ENCODE measurements around the gene SRGAP2B. TPM values are rescaled to one million over a fixed set of nuclear protein-coding genes. Genes with fewer than 3 reads are reported as not detected.
"Not testable (repeated sequence)": the region's sequence is repeated elsewhere in the genome, so short reads cannot be mapped to it uniquely, and the experiment has no call there.

Gene SRGAP2B
- total RNA-seq, 1 experiment from 2014 or later = 23.5 TPM

GRCh38 chr1:145065194-145065826, 29.8 kb downstream of the SRGAP2B start:
- not testable (repeated sequence) for H2BK5ac ChIP-seq (ENCODE audit: insufficient read length, low read length); H3K23ac ChIP-seq (ENCODE audit: insufficient read length, low read depth, low read length); H3K4me2 ChIP-seq (ENCODE audit: insufficient read depth, insufficient read length, low read length); H4K8ac ChIP-seq (replicated peaks; ENCODE audit: insufficient read length, low read depth, low read length); H3K4me1 Mint-ChIP-seq; H3K4ac ChIP-seq (ENCODE audit: low read depth, low read length); H3K56ac ChIP-seq (ENCODE audit: insufficient read length, low read depth, low read length); H2BK15ac ChIP-seq (ENCODE audit: low read depth, low read length); H4K91ac ChIP-seq (ENCODE audit: insufficient read length, low read depth, low read length); H3K79me2 ChIP-seq (ENCODE audit: insufficient read depth, low read length); H2AK5ac ChIP-seq (ENCODE audit: insufficient read length, low read length); H2AFZ ChIP-seq (ENCODE audit: low read length); H3T11ph ChIP-seq (ENCODE audit: low read length); DNase-seq; H3K9me3 Mint-ChIP-seq; H2BK120ac ChIP-seq (ENCODE audit: low read depth, low read length, poor library complexity, severe bottlenecking); H3K9ac ChIP-seq (ENCODE audit: extremely low read depth, insufficient read length, low read length); H3K4me1 ChIP-seq (ENCODE audit: insufficient read depth, low read length); H3K4me3 Mint-ChIP-seq; H3K36me3 Mint-ChIP-seq (ENCODE audit: insufficient read depth in 1 of 3, low read depth in 3 of 3); H3K23me2 ChIP-seq (ENCODE audit: insufficient read length, low read depth, low read length, poor library complexity, severe bottlenecking); H3K79me1 ChIP-seq (ENCODE audit: insufficient read depth, low read depth, low read length, poor library complexity, severe bottlenecking); H3K27me3 Mint-ChIP-seq (ENCODE audit: low read depth); H3K27ac ChIP-seq (ENCODE audit: insufficient read length, low read depth, low read length); H3K9me3 ChIP-seq (ENCODE audit: control insufficient read depth, low read depth, low read length); H2BK20ac ChIP-seq (ENCODE audit: low read depth, low read length, poor library complexity, severe bottlenecking); H3K18ac ChIP-seq (ENCODE audit: insufficient read length, low read depth, low read length); H3K27me3 ChIP-seq (ENCODE audit: insufficient read depth, low read length); H3K14ac ChIP-seq (ENCODE audit: insufficient read depth, low read length); H2BK12ac ChIP-seq (ENCODE audit: insufficient read length, low read depth, low read length); H3K27ac Mint-ChIP-seq; H4K5ac ChIP-seq (ENCODE audit: insufficient read length, low read depth, low read length); H4K20me1 ChIP-seq (ENCODE audit: control insufficient read depth, insufficient read depth, insufficient read length)
- WGBS (ENCODE audit: extremely low coverage, insufficient read length, low lambda C conversion rate) = no CpG with 5 or more reads among the region's 5 CpGs

GRCh38 chr1:145063941-145064648, 31.0 kb downstream of the SRGAP2B start:
- not testable (repeated sequence) for H2BK5ac ChIP-seq (ENCODE audit: insufficient read length, low read length); H3K79me2 ChIP-seq (ENCODE audit: insufficient read depth, low read length); H3K27ac ChIP-seq (ENCODE audit: insufficient read length, low read depth, low read length); H4K20me1 ChIP-seq (ENCODE audit: control insufficient read depth, insufficient read depth, insufficient read length); H3K4ac ChIP-seq (ENCODE audit: low read depth, low read length); H2BK120ac ChIP-seq (ENCODE audit: low read depth, low read length, poor library complexity, severe bottlenecking); H3K4me1 ChIP-seq (ENCODE audit: insufficient read depth, low read length); H4K5ac ChIP-seq (ENCODE audit: insufficient read length, low read depth, low read length); H3K23ac ChIP-seq (ENCODE audit: insufficient read length, low read depth, low read length); H2AFZ ChIP-seq (ENCODE audit: low read length); H3K14ac ChIP-seq (ENCODE audit: insufficient read depth, low read length); H3K79me1 ChIP-seq (ENCODE audit: insufficient read depth, low read depth, low read length, poor library complexity, severe bottlenecking); H3K4me1 Mint-ChIP-seq; H3K9me3 Mint-ChIP-seq; H3K36me3 Mint-ChIP-seq (ENCODE audit: insufficient read depth in 1 of 3, low read depth in 3 of 3); H3K27me3 Mint-ChIP-seq (ENCODE audit: low read depth); H3K18ac ChIP-seq (ENCODE audit: insufficient read length, low read depth, low read length); H4K91ac ChIP-seq (ENCODE audit: insufficient read length, low read depth, low read length); H3K23me2 ChIP-seq (ENCODE audit: insufficient read length, low read depth, low read length, poor library complexity, severe bottlenecking); H3K27ac Mint-ChIP-seq; H4K8ac ChIP-seq (replicated peaks; ENCODE audit: insufficient read length, low read depth, low read length); H3K9me3 ChIP-seq (ENCODE audit: control insufficient read depth, low read depth, low read length); H3K9ac ChIP-seq (ENCODE audit: extremely low read depth, insufficient read length, low read length); H2BK15ac ChIP-seq (ENCODE audit: low read depth, low read length); H2BK12ac ChIP-seq (ENCODE audit: insufficient read length, low read depth, low read length); H3K56ac ChIP-seq (ENCODE audit: insufficient read length, low read depth, low read length); H2BK20ac ChIP-seq (ENCODE audit: low read depth, low read length, poor library complexity, severe bottlenecking); H3K4me2 ChIP-seq (ENCODE audit: insufficient read depth, insufficient read length, low read length); H2AK5ac ChIP-seq (ENCODE audit: insufficient read length, low read length); H3K27me3 ChIP-seq (ENCODE audit: insufficient read depth, low read length); H3K4me3 Mint-ChIP-seq; H3T11ph ChIP-seq (ENCODE audit: low read length)
- DNase-seq = peak; percentile 23
- no CpG with 5 or more reads among the region's 2 CpGs for WGBS (ENCODE audit: extremely low coverage, insufficient read length, low lambda C conversion rate)

All from H9 (cell line).